Type B pancreatic cell (in vitro differentiated cells): ENCODE measurements around the gene UPF2. TPM values are rescaled to one million over a fixed set of nuclear protein-coding genes. Genes with fewer than 3 reads are reported as not detected.

Experiments
- DNase-seq: peaks from one replicate; pipeline ENCODE4 v3.0.0; 2021; ENCODE audit warnings: mixed read lengths; ENCODE audit not compliant: unreplicated experiment; ENCODE audit errors: extremely low spot score
- H3K27ac Mint-ChIP-seq: 2 replicates; pipeline ENCODE4 v1.8.0; 2021; ENCODE audit warnings: mild to moderate bottlenecking, mixed read lengths
- H3K27me3 Mint-ChIP-seq: 2 replicates; pipeline ENCODE4 v1.8.0; 2021; ENCODE audit warnings: mixed read lengths
- H3K36me3 Mint-ChIP-seq: 2 replicates; pipeline ENCODE4 v1.8.0; 2021; ENCODE audit warnings: mixed read lengths
- H3K4me1 Mint-ChIP-seq: one replicate; pipeline ENCODE4 v1.8.0; 2021; ENCODE audit warnings: mixed read lengths; ENCODE audit not compliant: unreplicated experiment
- H3K4me3 Mint-ChIP-seq: 2 replicates; pipeline ENCODE4 v1.8.0; 2021; ENCODE audit warnings: mild to moderate bottlenecking, mixed read lengths
- H3K9me3 Mint-ChIP-seq: 2 replicates; pipeline ENCODE4 v1.8.0; 2021; ENCODE audit warnings: mixed read lengths
- CTCF ChIP-seq: fragments of 200-600 bp; sonication (generic); conservative IDR thresholded peaks from 2 replicates; pipeline ENCODE4 v1.5.0; 2021; ENCODE audit warnings: antibody characterized with exemption, mild to moderate bottlenecking
- total RNA-seq: library from RNA; stranded (reverse); gene quantifications from 2 replicates; pipeline ENCODE4 v1.2.1, GENCODE V29; 2021; ENCODE audit warnings: low replicate concordance

The UPF2 gene
- total RNA-seq, 1 donor from 2014 or later: 21.8 TPM

GRCh38 chr10:11921800-11922392, 120.7 kb downstream of the UPF2 start:
- no peak for DNase-seq
- no peaks in the 10 kb centered on the region for H3K27me3 Mint-ChIP-seq

GRCh38 chr10:11919271-11919670, 123.3 kb downstream of the UPF2 start:
- Mint-ChIP-seq H3K4me3 (no peak overlapping the region), H3K27ac (no peak overlapping the region), H3K4me1 (no peaks in the 10 kb centered on the region), H3K36me3 (peaks cover 26% of the 10 kb centered on the region), H3K9me3 (no peaks in the 10 kb centered on the region), H3K27me3 (no peaks in the 10 kb centered on the region)
- no peak for TF ChIP-seq CTCF
- DNase-seq: no peak

More at GRCh38 chr10:11921800-11922392, 120.7 kb downstream of the UPF2 start:
- Mint-ChIP-seq H3K9me3 (no peaks in the 10 kb centered on the region), H3K4me1 (no peaks in the 10 kb centered on the region), H3K4me3 (no peak overlapping the region), H3K27ac (no peak overlapping the region), H3K36me3 (peaks cover 44% of the 10 kb centered on the region)
- no peak for TF ChIP-seq CTCF

- Mint-ChIP-seq H3K27ac (no peak overlapping the region), H3K27me3 (no peaks in the 10 kb centered on the region), H3K4me3 (no peak overlapping the region), H3K36me3 (peaks cover 26% of the 10 kb centered on the region), H3K4me1 (peaks cover 2% of the 10 kb centered on the region), H3K9me3 (no peaks in the 10 kb centered on the region)
- TF ChIP-seq CTCF: no peak
- no peak for DNase-seq
Observed at GRCh38 chr10:11918384-11918783, 124.2 kb downstream of the UPF2 start.

- Mint-ChIP-seq H3K4me1 (peaks cover 4% of the 10 kb centered on the region), H3K27me3 (no peaks in the 10 kb centered on the region), H3K27ac (peak overlapping the region; percentile 27), H3K9me3 (no peaks in the 10 kb centered on the region), H3K4me3 (no peak overlapping the region), H3K36me3 (no peaks in the 10 kb centered on the region)
- no peak for TF ChIP-seq CTCF
- no peak for DNase-seq
Observed at GRCh38 chr10:11913079-11913641, 129.4 kb downstream of the UPF2 start.

- no peak for TF ChIP-seq CTCF
- DNase-seq: no peak
- Mint-ChIP-seq H3K27me3 (no peaks in the 10 kb centered on the region), H3K27ac (no peak overlapping the region), H3K4me3 (no peak overlapping the region), H3K4me1 (peaks cover 4% of the 10 kb centered on the region), H3K9me3 (no peaks in the 10 kb centered on the region), H3K36me3 (no peaks in the 10 kb centered on the region)
Observed at GRCh38 chr10:11910102-11910501, 132.5 kb downstream of the UPF2 start.
